ENCODE measurements around the gene AMBN.
"Not testable (repeated sequence)": the region's sequence is repeated elsewhere in the genome, so short reads cannot be mapped to it uniquely, and the experiment has no call there.

AMBN gene

DNA sequence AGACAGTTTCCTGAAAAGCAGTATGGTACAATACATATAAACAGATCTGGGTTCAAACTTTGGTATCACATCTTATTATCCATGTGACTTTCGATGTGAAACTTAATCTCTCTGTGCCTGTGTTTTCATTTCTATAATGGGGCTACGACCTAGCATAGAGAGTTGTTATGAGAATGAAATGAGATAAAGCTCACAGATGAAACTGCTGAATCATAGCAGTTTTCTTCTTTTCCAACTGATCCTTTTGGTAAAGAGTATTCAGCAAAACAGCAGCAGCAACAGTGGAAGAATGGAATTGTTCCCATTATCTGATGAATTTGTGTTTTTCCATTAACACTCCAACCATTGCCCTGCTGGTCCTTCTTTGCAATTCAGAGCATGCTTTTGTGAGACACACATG lies 16.3 kb downstream of the AMBN start:
- no peak for DNase-seq (ENCODE audit: low read depth)

DNA sequence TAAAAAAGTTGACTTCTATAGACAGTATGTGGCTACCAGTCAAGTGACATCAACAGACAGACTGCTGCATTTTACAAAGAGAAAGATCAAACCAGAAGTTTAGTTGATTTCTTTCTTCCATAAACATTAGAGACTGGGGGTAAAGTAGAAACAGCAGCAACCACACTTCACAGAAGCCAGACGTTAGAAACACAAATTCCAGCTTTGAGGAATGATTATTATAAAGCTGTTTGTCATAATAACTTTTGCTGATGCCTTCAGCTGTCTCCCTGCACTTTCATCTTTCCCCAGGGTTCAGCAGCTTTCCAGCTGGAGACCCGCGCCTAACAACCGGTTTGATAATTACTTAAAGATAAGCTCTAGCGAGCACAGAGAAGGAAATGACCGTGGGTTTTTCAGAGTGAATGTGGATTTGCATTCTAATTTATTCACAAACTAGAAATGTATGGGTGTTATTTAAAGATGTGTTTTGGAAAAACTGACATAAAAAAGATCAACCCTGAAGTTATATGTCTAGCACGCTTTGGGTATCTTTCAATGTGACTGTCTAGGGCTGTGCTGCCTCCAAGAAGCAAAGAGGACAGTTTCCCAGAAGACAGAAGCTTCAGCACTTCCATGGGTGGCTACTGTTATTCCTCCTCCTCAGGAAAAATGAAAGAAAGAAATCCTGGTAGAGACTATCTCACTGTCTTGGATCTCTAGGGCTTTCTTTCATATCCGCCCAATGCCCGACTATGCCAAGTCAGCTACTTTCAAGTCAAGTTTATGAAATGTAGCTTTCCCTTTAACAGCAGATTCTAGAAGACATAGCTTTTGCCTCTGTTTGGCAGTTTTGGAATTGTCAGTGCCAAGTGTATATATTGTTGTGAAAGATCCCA lies 21.5 kb downstream of the AMBN start:
- no peak for DNase-seq (ENCODE audit: low read depth)

DNA sequence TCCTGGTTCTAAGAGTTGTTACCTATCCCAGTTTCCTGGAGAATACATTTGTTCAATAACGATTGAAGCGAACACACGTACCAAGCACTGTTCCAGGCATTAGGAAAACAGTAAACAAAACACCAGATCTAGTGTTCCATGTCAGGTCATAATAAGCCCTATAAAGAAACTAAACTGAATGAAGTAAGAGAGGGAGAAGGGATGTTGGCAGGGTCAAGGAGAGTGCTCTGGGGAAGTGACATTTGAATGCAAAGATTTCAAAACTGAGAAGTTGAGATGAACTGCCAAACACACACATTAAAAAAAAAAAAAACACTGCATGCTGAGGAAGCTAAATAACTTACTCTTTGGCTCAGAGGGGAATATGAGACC lies 22.1 kb downstream of the AMBN start:
- no peak for DNase-seq (ENCODE audit: low read depth)

DNA sequence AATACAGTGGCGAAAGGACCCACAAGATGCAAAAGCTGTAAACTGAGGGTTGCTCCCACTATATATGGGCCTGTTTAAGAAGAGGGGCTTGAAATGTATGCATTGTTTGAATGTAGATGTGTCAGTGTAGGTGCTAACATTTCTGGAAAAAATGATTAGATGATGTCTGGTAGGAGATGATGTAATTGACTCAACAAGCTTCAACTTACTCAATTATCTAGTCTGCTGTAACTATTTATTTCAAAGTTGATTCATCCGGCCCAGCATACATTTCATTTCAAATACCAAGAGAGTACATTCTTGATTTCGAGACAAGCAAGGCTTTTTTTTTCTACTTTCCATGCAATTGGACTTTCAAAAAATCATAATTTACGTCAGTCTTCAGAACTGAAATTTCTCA lies 27.2 kb downstream of the AMBN start:
- DNase-seq (ENCODE audit: low read depth) = no peak

DNA sequence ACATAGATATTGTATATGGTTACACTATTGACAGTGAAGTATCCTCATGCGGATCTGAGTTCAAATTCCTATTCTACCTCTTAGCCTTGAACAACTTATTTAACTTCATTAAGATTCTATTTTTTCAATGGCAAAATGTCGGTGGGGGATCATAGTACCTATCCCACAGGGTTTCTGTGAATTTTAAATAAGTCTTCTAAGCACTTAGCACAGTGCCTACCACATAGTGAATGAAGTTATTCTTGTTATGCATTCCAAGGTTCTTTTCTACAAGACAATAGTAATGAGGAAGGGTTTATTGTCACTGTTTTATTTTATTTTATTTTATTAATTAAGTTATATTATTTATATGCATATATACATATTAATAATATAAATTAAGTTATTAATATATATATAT lies 27.7 kb downstream of the AMBN start:
- DNase-seq (ENCODE audit: low read depth) = no peak

DNA sequence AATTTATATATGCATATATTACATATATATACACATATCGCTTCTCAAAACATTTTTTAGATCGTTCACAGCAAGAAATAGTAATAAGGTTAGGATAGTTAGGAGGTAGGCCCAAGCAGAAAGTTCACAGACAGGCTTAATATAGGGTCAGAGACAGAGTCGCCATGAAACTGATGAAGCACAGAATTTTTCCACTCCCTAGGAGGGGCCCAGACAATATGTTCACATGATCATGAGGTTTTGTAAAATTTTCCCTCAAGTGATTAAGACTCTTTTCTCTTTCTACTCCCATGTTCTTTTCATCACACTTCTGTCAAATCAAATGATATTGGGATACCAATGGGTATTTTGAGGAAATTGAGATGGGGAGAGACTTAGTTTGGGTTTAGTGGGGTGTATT lies 31.3 kb downstream of the AMBN start:
- no peak for DNase-seq (ENCODE audit: low read depth)

DNA sequence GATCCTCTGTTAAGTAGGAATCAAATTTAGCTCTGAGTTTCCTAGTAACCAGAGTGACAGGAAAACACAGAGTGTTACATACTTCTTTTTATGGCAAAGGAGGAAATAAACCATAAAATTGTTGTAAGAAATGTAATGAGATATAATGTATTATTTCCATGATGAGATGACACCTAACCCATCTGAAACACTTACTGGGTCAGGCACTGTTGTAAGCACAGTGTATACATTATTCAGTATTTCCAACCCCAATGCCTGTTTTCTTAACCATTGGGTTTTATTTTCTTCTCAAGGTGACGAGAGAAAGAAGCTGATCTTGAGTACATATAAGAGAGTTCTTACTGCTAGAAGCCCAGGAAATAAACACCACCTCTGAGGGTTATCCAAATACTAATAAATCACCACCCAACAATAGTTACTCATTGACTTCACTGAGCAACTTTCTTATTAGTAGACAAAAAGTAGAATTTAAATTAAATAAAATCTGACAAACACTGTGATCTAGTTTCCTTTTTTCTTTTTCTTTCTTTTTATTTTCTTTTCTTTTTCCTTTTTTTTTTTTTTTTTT lies 32.3 kb downstream of the AMBN start:
- DNase-seq (ENCODE audit: low read depth) = no peak

DNA sequence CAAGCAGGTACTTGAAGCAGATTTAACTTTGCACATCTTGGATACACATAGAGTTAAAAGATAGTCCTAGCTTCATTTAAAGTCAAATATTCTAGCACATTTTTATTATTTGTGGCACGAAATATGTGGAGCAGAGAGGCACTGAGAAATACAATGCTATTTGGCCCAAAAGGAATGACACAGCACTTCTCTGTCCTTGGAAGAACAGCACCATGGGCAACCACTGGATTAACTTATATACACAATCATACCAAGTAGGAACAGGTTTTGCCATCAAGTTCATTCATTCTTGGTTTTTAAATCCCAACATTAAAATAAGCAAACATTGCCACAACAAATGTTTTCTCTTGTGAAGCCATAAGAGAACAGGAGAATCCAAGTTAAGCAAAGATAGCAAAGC lies 35.6 kb downstream of the AMBN start:
- DNase-seq (ENCODE audit: low read depth) = no peak

DNA sequence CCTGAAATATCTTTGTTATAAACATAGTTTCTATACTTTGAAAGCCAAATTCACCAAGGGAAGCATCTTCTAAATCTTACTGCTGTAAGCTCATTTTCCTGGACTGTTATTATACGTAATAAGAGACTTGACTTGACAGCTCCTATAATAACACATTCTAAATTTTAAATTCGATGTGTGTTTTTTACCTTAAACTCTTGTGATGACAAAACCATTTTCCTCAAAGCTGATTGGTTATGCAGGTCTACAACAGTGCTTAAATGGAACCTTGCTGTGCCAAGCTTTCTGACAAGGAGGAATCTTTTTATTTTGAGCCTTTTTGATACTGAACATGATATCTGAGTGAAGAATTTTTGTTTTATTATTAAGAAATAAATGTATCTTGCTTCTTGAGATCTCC lies 36.4 kb downstream of the AMBN start, which contains the start of gene ENAM:
TSS of gene ENAM (plus strand) at position 301 of the 400 bp plus-strand sequence. CDS start 757 bp downstream, outside the sequence.
- DNase-seq (ENCODE audit: low read depth) = no peak

DNA sequence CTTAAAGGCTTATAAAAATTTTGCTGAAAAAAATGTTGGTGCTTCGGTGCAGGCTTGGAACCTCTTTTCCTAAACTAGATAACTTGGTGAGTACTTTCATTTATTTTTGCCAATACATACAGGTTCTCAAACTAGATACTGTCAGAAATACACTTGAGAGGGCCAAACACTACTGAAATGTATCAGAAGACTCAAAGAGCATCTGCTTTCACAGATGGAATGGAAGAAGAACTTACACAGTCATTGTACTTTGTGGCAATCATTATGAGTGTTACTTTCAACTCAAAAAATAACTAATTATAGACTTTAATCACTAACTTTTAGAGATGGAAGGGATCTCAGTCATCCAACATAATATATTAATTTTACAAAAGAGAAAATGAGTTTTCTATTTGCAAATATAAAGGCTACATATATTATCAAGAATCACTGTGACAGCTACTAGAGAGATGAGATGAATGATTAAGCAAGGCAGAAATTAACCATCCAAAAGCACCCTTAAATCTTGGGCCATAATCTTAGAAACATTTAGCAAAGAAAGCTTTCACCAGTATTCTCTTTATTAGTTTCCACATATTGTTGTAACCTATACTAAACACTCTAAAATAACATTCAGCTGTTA lies 37.5 kb downstream of the AMBN start:
- no peak for DNase-seq (ENCODE audit: low read depth)

DNA sequence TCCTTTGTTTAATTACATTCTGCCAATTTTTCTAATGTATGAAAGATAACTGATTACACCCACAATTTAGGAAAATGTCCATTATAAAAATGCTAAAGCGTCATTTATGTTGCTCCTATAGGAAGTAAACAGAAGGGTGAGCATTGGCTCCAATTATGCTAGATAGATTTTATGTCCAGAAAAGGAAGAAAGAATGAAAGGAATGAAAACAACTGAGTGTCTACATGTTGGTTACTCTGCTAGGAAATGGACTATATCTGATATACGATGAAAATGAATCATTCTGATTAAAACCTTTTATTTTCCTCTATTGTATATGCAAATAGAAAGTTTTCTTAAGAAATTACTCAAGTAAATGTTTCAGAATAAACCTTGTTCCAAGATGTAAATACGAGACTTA lies 38.1 kb downstream of the AMBN start:
- no peak for DNase-seq (ENCODE audit: low read depth)

DNA sequence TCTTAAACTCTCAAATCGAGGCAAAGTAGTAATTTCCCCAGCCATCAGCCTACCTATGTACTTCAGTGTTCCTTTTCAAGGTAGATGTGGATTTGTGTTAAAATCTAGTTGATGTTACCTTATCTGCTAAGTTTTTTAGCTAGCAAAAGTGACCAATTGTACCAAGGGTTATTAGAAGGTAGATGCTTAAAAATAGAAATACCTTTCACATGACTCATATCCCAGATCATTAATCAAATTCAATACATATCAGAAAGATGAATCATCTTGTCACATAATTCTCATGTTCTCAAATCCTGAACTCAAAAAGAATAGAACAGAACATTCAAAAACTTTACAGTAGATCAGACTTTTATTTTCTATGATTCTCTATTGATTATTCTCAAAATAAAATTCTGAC lies 40.0 kb downstream of the AMBN start:
- peak; percentile 85 for DNase-seq (ENCODE audit: low read depth)

DNA sequence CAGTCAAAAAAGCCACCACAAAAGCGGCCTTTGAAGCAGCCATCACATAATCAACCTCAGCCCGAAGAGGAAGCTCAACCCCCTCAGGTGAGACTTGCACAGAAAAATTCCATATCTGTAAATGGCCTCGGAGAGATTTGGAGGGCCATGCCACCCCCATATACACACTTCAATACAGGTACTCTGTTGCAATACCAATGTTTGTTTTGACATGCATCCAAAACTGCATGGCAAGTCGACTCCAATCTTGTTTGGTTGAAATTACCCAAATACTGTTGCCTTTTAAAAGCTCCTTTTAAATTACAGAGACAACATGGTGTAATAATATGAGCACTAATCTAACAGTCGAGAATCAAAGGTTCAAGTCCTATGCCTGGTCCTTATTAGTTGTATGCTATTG lies 42.4 kb downstream of the AMBN start:
- no peak for DNase-seq (ENCODE audit: low read depth)

DNA sequence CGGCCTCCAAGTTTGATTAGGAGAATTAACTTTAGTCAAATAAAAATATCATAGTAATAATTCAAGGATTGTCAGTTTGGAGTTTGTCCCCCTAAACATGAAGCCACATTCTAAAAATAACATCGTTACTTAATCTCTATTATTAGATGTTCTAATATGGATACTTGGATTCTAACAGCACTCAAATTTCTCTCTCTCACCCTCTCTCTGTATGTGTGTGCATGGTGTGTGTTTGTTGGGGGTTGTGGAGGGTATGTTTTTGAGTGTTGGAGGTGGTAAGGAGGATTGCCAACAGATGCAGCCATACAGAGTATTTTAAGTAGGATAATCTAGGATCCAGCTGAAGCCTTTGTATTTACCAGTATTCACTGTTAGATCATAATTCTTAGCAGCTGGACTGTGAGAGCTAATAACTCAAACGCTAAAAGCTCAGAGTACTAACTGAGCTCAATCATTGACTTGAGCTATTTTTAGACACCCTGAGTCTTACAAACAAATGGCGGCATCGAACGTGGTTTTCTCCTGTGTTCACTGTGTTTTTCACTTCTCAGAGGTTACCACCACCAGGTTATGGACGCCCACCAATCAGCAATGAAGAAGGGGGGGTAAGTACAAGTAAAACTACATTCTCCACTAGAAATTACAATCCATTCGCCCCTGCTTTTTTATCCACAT lies 45.3 kb downstream of the AMBN start:
- no peak for DNase-seq (ENCODE audit: low read depth)

DNA sequence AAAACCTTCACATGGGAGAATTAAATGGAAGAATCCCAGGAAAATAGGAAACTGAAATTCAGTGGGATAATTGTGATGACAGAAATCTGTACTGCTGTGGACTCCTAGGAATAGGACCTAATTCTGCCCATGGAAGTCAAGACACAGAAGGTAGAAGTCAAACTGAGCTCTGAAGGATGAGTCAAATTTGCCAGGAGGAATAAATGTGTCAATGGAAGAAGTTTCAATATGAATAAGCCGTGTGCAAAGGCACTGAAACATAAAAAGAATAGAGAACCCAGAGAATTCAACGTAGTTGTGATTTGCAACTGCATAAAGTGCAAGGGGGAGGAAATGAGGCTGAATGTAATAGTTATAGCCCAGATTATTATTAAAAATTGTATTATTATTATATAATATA lies 48.1 kb downstream of the AMBN start:
- DNase-seq (ENCODE audit: low read depth) = no peak

DNA sequence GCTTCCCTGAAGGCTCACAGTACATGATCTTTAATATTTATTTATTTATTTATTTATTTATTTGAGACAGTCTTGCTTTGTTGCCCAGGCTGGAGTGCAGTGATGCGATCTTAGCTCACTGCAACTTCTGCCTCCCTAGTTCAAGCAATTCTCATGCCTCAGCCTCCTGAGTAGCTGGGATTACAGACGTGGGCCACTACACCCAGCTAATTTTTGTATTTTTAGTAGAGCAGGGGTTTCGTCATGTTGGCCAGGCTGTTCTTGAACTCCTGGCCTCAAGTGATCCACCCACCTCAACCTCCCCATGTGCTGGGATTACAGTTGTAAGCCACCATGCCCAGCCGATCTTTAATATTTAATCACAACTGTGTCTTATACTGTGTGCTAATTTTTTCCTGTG lies 58.7 kb downstream of the AMBN start:
- DNase-seq (ENCODE audit: low read depth) = not testable (repeated sequence)

DNA sequence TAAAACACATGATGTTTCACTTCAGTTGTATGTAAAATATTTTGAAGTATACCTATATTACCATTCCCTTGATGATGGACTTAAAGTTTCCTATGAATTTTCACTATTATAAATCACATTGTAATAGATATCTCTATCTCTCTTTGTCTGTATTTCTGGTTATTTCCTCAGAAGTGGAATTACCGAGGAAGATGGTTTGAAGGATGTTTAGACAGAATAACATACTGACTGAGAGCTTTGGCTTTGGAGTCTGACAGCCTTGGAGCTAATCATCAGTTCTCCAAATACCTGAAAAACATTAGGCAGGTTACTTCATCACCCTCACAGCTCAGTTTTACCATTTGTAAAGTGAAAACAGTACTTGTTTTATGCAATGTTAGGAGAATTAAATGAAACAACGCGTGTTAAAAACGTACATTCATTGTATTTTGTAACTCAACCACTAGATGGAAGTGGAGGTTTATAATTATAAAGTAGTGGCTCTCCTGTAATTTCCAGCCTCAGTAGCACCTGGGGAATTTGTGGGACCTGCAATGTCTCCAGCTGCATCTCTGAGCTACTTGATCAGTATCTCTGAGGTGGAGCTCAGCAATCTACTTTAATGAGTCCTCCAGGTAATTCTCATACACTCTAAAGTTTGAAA lies 59.9 kb downstream of the AMBN start:
- DNase-seq (ENCODE audit: low read depth) = peak; percentile 62

DNA sequence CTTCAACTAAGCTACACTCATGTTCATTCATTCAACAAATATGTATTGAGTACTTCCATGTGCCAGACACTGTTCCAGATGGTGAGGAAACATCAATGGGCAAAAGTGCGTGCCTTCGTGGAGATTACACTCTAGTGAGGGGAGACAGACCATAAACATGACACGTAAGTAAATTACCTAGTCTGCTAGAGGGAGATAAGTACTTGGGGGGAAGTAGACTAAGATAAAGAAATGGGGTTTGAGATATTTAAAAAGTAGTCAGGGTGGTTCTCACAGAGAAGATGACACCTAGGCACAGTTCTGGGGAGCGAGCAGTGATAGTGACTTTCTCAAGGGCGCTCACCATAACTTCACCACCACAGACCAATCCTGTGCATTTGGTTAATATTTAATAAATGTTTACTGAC lies 62.6 kb downstream of the AMBN start:
- no peak for DNase-seq (ENCODE audit: low read depth)

All from ELR (cell line).